NCI-H1105 treated with DMSO at 0.1 percent for 48 hours (cell line): ENCODE measurements around the gene SLC6A3.

Experiments used
- DNase-seq: peaks from one replicate; lab custom pipeline; 2025; lab: John Stamatoyannopoulos, UW

SLC6A3 gene

DNA sequence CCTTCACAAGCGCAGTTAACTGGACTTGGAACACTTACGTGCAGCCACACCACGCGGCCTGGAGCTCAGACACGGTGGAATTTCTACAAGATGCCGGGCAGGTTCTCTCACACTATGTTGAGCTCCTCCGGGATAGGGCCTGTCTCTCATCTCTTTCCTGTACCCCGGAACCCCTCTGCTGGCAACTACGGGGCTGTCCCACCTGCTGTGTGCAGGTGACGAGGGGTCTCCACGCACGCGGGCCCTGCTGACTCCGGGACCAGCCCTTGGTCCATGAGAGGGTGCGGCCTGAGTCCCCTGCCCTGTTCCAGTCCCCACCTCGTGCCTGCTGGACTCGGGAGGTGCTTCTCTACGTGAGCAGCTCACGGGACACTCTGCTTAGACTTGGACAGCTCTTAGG lies 40.1 kb downstream of the SLC6A3 start:
- DNase-seq, result no peak

DNA sequence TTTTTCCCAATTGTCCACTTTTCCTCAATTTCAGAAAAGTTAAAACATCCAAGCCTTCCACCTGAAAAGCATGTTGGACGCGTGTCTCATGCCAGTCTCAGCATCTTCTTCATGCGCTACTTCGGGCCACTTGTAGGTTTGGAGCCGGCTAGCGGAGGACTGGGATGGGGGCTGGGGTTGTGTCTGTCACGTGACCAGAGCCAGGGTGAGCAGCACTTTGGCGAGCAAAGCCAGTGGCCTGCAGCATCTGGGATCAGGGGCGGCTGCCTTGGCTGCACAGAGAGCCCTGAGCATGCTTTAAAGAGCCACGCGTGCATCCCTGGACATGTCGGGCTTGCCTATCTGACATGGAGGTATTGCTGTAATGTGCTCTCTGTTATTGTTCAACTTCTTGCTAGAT lies 41.2 kb downstream of the SLC6A3 start:
- DNase-seq, result no peak

DNA sequence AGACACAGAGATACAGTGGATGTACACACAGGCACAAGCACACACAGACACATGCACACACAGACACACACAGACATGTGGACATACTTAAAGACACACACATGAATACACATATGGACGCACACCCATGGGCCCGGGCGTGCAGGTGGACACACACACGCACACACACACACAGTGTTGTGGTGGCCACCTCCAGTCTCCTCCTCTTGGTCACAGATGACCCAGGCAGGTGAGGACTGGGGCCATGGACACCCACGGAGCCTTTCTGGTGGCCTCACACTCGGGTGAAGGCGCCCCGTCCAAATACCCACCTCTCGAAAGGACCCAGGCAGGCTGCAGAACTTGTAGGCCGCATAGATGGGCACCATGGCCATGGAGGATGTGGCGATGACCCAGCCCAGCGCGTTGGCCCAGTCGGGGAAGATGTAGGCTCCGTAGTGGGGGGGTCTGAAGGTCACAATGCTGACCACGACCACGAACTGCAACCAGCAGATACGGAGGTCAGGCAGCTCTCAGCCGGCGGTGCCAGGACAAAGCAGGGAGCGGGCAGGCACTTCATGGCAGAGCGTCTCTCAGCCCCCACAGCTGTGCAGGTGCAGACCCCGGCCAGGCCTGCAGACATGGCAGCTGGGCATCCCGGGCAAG lies 42.5 kb downstream of the SLC6A3 start:
- DNase-seq, result no peak

DNA sequence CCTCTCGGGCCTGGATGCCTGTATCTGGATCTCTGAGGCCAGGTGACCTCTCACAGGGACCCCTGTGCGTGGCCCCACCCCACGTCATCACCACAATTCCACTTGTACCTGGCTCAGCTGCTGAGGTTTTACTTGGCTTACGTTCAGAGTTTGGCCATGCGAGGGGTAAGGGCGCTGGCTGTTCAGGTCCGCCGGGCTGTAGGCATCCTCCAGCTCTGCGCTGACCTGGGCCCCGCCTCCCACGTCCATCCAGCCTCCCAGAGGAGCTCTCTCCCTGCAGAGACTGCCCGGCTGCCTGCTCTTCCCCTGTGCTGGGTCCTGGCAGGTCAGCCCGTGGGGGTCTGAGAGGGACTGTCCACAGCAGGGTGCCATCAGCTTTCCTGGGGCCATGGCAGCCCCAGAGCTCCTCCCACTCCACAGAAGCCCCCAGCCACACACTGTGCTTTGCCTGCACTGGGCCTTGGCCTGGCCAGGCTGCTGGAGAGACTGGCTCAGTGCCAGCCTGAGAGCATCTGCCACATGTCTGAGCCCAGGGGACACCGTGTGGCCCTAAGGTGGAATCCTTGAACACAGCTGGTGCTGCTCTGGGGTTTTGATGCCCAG lies 43.6 kb downstream of the SLC6A3 start:
- DNase-seq, result no peak

DNA sequence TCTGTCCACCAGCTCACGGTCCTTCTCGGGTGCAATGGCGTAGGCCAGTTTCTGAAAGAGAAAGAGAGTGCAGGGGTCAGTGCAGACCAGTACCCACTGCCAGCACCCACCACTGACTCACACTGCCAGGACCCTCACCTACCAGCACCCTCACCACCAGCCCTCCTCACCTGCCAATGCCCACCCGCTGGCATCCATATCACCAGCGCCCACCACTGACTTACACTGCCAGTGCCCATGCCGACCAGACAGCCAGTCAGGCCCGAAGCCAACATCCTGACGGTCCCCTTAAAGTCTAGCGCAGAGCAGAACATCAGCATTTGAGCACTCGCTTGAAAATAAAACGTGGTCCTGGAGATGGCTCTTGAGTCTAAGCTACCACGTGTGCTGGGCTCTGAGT lies 44.3 kb downstream of the SLC6A3 start:
- no peak for DNase-seq

DNA sequence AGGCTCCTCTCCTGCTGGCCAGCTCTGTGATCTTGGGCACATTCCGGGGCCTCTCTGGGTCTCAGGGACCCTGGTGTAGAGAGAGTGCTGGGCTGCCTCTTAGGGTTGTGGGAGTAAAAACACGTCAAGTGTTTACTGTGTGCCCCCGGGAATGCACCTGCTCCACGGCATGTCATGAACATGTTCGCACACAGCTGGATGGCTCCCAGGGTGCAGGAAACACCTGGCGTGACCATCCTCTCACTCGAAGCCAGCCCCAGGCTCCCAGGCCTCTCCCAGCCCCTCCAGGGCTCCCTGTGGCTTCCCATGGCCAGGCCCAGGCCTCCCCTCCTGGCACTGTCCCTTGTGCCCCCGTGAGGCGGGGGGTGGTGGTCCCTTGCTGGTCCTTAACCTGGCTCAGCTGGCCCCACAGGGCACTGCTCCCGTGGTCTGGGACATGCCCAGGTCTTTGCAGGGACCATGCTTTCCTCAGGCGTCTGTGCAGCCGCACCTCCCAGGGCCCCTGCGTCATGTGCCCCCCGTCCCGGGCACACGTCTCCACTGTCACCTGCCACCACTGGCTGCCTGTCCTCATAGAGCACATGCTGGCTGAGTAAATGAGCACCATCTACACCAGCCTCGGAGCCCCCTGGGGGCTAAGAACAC lies 44.9 kb downstream of the SLC6A3 start:
- no peak for DNase-seq

DNA sequence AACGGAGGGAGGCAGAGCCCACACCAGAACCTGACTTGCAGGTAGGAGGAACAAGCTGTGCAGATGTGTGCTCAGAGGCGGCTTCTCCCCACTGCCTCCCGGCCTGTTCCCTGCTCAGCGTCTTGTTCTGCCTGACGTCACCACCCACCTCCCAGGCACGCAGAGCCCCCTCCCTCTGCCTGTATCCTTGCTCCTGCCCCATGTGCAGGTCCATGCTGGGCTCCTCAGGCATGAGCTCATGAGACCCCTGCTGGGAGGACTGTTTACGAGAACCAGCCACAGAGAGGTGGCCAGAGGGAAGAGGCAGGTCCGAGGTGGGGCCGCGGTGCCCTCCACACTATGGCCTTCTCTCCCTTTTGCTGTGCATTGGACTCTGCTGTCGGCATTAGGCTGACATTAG lies 45.5 kb downstream of the SLC6A3 start:
- no peak for DNase-seq

DNA sequence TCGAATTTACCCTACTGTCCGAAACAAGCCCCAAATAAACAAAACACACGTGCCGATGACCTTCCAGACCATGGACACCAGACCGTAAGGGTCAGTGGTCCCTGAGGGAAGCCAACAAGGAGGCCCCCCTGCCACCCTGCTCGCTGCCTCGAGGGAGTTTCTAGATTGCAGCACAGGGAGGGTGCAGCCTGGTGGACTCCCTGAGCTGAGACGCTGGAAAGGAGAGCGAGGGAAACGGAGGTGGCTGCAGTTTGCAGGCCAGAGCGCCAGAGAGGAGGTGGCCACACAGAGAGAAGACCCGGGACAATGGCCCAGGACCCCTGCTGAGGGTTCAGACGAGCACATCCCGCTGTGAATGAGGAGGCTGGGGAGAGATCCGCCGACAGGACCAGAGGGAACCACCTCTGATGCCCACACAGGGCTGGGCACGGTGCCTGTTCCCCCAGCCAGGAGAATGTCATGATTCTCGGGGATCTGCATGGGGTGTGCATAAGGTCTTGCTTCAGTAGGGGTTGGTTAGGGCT lies 48.9 kb downstream of the SLC6A3 start:
- DNase-seq, result no peak

DNA sequence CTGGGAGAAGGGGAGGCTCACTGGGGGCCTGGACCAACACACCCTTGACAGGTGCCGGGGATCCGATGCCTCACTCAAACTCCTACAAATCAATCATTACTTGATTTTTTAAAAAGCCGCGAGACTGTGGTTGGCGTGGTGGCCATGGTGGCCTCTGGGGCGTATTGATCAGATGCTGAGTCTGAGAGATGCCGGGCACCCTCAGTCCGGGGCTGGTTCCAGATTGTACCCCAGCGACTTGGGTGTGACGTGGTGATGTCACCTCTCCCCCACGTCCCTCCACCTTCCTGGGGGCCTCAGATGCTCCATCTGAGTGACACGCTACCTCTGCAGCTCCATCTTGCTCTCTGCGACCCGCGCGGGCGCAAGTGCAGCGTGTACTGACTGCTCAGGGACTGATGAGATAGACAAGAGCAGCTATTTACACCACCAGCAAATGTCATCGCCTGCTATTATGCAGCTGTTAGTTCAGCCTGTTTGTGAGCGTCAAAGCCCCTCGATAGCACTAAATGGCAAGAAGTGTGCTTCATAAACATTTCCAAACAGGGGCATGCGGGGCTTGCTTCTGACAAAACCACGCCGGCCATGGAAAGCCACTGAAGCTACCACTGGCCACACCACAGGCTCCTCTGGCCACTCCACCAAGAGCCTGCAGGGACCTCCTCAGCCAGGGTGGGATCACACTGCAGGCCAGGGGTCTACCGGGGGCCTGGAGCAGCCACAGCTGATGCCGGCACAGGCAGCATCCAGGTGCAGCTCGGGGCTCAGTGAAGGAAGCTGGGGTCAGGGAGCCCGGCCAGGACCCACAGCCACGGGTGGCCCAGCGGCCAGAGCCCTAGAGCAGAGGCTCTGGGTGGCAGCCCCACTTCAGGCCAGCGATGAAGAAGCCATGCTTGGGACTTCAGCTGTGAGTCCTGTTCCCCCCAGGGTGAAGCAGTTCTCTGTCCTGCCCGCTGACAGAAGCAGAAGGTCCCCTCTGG lies 50.1 kb downstream of the SLC6A3 start:
- DNase-seq, result no peak

DNA sequence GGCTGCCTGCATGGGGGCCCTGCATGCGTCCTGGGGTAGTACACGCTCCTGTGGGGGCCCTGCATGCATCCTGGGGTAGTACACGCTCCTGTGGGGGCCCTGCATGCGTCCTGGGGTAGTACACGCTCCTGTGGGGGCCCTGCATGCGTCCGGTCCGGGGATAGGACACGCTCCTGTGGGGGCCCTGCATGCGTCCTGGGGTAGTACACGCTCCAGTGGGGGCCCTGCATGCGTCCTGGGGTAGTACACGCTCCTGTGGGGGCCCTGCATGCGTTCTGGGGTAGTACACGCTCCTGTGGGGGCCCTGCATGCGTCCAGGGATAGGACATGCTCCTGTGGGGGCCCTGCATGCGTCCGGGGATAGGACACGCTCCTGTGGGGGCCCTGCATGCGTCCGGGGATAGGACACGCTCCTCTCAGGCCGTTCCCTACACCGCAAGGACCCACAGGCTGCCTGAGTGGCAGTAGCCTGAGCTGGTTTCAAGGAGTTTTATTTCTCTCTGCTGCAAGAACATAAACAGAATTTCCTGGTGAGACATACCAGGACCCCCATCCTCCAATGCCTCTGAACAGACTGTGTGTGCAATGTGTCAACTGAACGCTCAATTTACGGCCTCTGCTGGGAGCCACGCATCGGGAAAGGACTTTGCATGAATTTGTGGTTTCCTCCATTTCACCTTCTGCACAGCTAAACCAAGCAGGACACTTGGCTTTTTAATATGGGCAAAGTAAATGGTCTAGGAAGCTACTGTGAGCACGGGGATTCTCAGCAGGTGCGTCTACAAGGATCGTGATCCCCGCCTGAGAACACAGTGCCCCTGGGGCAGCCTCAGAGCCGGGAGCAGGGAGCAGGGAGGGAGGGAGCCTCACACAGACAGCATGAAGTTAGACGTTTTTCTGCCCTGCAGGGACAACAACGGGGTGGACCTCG lies 51.4 kb downstream of the SLC6A3 start:
- DNase-seq, result no peak

DNA sequence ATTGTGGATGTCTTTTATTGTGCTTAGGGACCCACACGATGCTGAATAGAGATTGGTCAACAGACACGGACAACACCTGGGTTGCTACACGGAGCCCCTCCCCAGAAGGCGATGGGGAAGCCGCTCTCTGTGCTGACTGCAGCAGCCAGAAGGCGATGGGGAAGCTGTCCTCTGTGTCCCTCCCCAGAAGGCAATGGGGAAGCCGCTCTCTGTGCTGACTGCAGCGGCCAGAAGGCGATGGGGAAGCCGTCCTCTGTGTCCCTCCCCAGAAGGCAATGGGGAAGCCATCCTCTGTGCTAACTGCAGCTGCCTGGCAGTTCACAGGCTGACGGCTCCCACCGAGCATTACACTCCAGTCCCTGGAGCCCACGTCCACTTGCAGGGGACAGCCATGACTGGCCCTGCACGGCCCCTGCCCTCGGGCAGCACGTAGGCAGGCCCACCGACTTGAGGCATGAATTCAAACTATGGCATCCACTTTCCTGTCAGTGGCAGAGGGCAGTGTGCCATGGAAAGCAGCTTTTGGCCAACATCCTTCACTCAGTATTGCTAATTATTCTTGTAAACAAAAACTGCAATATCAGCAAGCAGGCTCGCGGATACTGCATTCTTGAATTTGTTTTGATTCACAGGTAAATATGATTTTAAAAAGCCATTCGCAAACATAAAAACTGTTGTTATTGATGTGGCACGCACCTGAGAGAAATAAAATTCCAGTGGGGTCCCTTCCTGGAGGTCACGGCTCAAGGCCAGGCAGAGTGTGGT lies 52.3 kb downstream of the SLC6A3 start:
- no peak for DNase-seq

DNA sequence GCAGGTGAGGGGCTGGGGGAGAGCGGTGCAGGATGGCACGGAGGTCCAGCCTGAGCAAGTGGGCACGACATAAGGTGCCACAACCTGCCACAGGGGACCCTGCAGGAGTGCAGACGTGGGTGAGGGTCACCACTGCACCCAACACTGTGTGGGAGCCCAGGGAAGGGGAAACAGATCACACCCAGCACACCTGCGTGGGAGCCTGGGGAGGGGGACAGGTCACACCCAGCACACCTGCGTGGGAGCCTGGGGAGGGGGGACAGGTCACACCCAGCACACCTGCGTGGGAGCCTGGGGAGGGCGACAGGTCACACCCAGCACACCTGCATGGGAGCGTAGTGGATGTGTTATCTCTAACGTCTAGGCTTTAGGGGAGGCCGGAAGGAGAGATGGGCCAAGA lies 53.0 kb downstream of the SLC6A3 start:
- no peak for DNase-seq

DNA sequence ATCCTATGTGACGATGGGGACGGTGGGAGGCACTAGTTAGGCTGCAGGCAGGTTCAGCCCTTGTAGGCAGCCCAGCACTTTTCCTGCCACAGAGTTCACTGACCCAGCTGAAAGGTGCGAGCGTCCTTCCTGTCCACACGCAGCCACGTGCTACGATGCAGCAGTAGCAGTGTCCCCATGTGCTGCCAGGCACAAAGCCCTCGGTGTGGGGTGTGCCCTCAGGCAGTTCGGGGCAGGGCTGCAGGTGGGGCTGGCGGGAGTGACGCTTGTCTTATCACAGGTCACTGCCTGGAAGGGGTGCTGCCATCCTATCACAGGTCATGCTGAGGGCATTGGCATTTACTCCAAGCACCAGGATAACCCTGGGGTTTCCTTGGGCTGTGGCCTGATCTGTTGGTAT lies 53.5 kb downstream of the SLC6A3 start:
- DNase-seq, result no peak

DNA sequence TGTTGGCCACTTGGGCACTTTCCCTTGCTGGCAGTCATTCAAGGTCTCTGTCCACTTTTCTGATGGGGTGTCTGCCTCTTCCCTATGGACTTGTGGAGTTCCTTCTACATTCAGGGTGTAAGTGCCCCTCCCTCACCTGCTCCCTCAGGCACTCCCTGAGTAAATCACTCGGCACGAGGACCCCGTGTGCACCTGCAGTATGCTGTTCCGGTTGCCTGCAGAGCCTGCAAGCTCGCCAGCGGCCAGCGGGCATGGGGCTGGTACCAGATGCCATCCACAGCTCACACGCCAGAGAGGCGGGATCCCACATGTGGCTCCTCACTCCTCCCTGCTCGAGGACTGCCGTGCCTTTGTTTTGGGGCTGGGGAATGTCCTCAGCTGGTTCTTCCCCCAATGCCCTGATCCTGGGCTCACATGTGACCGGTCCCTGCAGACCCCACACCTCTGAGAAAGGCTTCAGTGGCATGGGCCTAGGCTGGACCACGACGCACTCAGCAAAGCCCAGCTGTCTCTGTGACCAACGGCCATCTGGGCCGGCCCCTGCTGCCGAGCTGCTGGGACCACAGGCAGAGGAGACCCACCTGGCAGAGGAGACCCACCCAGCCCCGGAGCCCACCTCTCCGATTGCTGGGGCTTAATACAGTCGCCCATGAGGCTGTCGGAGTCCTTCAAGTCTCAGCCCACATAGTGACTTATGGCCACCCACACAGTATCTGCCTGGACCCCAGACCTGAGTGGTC lies 54.2 kb downstream of the SLC6A3 start:
- DNase-seq, result no peak

DNA sequence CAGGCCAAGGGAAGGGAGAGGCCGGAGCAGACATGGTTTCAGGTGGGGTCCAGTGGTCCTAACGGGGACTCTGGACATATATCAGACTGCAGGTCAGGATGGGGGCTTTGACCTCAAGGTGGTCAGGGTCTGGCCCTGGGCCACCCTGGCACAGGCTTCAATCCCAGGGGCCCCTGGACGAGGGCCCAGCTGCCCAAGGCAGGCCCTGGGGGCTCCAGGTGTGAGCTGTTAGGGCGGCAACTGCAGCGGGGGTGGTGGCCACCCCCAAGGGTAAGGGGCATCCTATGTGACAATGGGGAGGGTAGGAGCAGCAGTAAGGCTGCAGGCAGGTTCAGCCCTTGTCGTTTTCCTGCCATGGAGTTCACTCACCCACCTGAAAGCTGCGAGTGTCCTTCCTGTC lies 54.9 kb downstream of the SLC6A3 start:
- no peak for DNase-seq

DNA sequence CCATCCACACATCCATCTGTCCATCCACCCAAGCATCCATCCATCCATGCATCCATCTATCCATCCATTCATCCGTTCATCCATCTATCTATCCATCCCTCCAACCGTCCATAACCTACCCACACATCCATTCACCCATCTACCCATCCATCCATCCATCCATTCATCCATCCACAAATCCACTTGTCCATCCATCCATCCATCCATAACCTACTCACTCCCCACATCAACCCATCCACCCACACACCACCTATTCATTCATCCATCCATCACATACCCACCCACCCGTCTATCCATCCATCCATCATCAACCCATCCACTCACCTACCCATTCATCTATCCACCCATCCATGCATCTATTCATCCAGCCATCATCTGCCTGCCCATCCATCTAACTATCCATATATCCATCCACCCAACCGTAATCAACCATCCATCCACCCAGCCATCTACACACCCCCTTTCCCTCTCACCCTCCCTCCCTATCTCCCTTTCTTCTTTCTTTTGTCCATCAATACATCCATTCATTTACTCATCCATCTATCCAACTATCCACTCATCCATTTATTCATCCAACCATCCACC lies 56.8 kb downstream of the SLC6A3 start:
- DNase-seq, result no peak

DNA sequence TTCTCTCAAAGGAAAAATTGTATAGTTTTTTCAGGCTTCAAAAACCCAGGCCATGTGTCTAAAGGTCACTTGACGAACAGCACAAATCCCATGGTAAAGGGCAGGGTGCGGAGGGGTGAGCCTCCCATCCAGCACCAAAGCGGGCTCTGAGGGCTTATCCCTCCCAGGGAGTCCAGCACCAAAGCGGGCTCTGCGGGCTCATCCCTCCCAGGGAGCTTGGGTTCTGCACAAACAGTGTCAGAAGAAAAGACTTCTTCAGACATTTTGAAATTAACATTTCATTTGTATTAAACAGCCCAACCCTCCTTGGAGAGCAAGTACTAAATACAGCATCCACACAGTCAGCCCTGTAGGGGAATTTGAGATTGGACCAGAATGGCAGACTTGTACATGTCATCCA lies 57.4 kb downstream of the SLC6A3 start:
- DNase-seq, result no peak

DNA sequence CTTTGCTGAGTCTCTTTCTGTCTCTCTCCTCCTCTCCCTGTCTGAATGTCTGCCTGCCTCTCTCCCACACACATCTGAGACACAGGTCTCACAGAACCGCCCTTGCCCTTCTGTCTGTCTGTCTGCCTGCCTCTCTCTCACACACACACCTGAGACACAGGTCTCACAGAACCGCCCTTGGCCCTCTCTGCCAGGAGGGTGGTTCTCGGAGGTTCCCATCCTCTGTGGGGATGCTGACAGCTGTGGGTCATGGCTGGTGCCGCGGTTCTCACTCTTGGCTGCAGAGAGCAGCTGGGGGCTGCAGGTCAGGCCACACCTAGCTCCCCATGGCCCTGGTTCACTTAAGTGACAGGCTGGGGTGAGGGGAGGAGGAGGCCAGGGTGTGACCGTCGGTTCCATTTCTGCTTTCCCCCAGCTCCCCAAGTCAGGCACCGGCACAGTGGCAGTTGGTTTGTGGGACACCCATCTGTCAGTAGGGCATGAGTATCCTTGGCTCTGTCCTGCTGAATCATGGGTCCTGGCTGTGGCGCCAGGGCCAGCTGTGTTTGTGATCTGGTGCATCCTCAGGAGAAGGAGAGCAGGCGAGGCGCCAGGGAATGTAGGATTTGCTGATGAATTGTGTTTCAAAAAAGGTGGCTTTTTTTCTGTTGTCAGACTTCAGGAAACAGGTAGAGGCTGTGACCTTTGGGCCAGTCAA lies 58.0 kb downstream of the SLC6A3 start:
- DNase-seq, result no peak

DNA sequence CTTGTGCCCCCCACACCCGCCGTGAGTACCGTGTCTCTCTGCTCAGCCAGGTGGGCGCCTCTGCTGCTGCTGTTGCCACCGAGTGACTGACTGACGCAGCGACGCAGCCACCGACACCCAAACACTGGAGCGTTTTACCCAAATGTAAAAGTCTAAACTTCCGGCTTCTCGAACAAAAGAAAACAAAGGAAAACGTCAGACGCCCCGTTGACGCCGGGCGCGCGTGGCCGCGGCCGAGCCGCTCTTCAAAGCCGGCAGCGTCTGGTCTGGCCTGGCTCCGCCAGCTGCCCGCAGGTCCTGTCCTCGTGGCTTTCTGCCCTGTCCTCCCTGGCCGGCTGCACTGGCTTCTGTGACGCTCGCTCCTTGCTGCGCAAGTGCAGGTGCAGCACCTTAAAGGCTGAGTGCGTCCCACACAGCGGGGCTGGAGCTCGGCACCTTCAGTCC lies 58.9 kb downstream of the SLC6A3 start:
- no peak for DNase-seq
